OCI-LY3 (cell line): ENCODE measurements around the gene TRIM24.
"Not testable (repeated sequence)": the region's sequence is repeated elsewhere in the genome, so short reads cannot be mapped to it uniquely, and the experiment has no call there.

ENCODE experiments used
- EZH2phosphoT487 ChIP-seq: fragments of 200-600 bp; shearing (Covaris generic); IDR thresholded peaks from 2 replicates; pipeline ENCODE4 v1.6.1; 2018; ENCODE audit warnings: antibody characterized with exemption, mixed run types, low read depth
- TF ChIP-seq, protein P1 (sequence below): fragments of 200-600, 300-600 bp; sonication (generic); IDR thresholded peaks from 2 replicates; pipeline ENCODE4 v1.5.1; 2014; ENCODE audit warnings: antibody characterized with exemption, low read length, low read depth

DNA sequence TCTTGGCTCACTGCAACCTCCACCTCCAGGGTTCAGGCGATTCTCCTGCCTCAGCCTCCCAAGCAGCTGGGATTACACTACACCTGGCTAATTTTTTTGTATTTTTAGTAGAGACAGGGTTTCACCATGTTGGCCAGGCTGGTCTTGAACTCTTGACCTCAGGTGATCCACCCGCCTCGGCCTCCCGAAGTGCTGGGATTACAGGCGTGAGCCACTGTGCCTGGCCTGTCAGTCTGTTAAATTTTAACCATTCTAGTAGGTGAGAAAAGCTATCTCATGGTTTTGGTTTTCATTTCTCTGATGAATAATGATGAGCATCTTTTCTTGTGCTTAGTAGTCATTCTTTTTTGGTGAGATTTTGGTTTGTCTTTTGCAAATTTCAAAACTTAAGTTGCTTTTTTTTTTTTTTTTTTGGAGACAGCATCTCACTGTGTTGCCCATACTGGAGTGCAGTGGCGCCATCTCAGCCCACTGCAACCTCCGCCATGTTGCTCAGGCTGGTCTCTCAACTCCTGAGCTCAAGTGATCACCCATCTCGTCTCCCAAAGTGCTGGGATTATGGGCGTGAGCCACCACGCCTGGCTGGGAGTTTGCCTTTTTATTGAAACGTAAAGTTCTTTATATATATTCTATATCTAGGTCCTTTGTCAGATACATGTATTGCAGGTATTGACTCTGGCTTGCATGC, 6.2 kb downstream of the TRIM24 start:
- not testable (repeated sequence) for TF ChIP-seq EZH2phosphoT487
- TF ChIP-seq, protein P1, sequence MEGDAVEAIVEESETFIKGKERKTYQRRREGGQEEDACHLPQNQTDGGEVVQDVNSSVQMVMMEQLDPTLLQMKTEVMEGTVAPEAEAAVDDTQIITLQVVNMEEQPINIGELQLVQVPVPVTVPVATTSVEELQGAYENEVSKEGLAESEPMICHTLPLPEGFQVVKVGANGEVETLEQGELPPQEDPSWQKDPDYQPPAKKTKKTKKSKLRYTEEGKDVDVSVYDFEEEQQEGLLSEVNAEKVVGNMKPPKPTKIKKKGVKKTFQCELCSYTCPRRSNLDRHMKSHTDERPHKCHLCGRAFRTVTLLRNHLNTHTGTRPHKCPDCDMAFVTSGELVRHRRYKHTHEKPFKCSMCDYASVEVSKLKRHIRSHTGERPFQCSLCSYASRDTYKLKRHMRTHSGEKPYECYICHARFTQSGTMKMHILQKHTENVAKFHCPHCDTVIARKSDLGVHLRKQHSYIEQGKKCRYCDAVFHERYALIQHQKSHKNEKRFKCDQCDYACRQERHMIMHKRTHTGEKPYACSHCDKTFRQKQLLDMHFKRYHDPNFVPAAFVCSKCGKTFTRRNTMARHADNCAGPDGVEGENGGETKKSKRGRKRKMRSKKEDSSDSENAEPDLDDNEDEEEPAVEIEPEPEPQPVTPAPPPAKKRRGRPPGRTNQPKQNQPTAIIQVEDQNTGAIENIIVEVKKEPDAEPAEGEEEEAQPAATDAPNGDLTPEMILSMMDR = not testable (repeated sequence)
